Kidney epithelial cell (primary cell): Measurements from ENCODE around the gene ODF2. TPM values are rescaled to one million over a fixed set of nuclear protein-coding genes. Genes with fewer than 3 reads are reported as not detected.

Experiments used
- DNase-seq: peaks from one replicate; pipeline ENCODE4 v3.0.0-alpha.2; 2010; ENCODE audit warnings: low read depth
- H3K27me3 ChIP-seq: 2 replicates; pipeline ENCODE4 v1.6.0; 2011; ENCODE audit warnings: low read length; ENCODE audit not compliant: control insufficient read depth, insufficient read depth
- H3K36me3 ChIP-seq: 2 replicates; pipeline ENCODE4 v1.5.1; 2011; ENCODE audit warnings: low read length; ENCODE audit not compliant: control insufficient read depth, insufficient read depth
- H3K4me3 ChIP-seq: 2 replicates; pipeline ENCODE4 v1.5.1; 2011; ENCODE audit warnings: low read depth, mild to moderate bottlenecking, control low read depth, low read length
- total RNA-seq: library from RNA; depleted of rRNA; stranded (reverse); fragments of >200 nt; gene quantifications from 2 replicates; pipeline ENCODE4 v1.2.3, GENCODE V29; 2015
- TF ChIP-seq, protein P1 (sequence below): IDR thresholded peaks from 2 replicates; pipeline ENCODE4 v1.5.1; 2011; ENCODE audit warnings: mild to moderate bottlenecking, moderate library complexity, low read length, control low read depth, inconsistent platforms; ENCODE audit not compliant: insufficient read depth, poor library complexity, severe bottlenecking

ODF2 gene
- total RNA-seq, 1 donor from 2014 or later, result 24.9 TPM

DNA sequence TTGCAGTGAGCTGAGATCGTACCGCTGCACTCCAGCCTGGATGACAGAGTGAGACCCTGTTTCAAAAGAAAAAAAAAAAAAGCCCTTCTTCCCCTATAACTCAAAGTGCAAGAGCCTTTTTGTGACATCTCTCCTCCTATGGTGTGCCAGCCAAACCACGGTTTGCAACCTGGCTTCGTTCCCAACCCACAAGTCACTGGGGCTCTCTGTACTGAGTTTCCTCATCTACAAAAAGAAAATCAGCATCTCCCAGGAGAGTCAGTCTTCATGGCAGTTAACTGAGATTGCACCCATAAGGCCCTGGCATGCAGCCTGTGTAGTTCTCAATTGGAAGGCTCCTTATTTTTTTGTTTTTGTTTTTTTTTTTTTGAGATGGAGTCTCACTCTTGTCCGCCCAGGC lies 14.8 kb downstream of the ODF2 start:
- H3K4me3 ChIP-seq, result no peak overlapping the region
- TF ChIP-seq, protein P1, sequence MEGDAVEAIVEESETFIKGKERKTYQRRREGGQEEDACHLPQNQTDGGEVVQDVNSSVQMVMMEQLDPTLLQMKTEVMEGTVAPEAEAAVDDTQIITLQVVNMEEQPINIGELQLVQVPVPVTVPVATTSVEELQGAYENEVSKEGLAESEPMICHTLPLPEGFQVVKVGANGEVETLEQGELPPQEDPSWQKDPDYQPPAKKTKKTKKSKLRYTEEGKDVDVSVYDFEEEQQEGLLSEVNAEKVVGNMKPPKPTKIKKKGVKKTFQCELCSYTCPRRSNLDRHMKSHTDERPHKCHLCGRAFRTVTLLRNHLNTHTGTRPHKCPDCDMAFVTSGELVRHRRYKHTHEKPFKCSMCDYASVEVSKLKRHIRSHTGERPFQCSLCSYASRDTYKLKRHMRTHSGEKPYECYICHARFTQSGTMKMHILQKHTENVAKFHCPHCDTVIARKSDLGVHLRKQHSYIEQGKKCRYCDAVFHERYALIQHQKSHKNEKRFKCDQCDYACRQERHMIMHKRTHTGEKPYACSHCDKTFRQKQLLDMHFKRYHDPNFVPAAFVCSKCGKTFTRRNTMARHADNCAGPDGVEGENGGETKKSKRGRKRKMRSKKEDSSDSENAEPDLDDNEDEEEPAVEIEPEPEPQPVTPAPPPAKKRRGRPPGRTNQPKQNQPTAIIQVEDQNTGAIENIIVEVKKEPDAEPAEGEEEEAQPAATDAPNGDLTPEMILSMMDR, result no peak
- no peaks in the 10 kb centered on the region for H3K27me3 ChIP-seq
- DNase-seq, result no peak
- peaks cover 2% of the 10 kb centered on the region for H3K36me3 ChIP-seq

DNA sequence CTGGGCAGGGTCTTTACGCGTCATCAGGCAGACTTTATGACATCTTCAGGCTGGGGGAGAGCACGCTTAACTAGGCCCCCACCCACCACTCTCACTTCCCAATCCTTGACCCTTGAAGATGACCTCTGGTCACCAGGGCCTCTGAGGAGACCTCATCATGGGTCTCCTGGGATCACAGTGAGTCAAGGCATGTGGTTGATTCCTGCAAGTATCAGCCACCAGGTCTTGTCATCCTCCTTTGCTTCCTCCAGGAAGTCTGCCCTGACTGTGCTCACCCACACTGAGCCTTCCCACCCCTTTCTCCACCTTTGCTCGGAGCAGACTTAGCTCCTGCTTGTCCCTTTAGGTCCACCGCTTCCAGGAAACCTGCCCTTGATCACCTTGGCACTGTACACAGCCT lies 17.3 kb downstream of the ODF2 start:
- TF ChIP-seq, protein P1, result no peak
- peaks cover 2% of the 10 kb centered on the region for H3K36me3 ChIP-seq
- H3K4me3 ChIP-seq, result no peak overlapping the region
- DNase-seq, result no peak
- H3K27me3 ChIP-seq, result no peaks in the 10 kb centered on the region

DNA sequence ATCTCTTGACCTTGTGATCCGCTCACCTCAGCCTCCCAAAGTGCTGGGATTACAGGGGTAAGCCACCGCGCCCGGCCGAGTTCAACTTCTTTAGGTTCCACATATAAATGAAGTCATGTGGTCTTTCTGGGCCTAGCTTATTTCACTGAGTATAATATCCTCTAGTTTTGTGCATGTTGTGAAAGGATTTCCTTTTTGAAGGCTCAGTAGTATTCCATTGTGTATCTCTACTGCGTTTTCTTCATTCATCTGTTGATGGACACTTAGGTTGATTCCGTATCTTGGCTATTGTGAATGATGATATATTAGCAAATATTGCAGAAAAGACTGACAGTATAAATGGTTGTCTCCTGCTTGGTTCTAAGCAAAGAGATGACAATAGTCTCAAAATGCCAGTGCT lies 20.1 kb downstream of the ODF2 start:
- Histone ChIP-seq H3K27me3 (no peaks in the 10 kb centered on the region), H3K36me3 (peaks cover 2% of the 10 kb centered on the region), H3K4me3 (no peak overlapping the region)
- no peak for DNase-seq
- TF ChIP-seq, protein P1, result no peak

DNA sequence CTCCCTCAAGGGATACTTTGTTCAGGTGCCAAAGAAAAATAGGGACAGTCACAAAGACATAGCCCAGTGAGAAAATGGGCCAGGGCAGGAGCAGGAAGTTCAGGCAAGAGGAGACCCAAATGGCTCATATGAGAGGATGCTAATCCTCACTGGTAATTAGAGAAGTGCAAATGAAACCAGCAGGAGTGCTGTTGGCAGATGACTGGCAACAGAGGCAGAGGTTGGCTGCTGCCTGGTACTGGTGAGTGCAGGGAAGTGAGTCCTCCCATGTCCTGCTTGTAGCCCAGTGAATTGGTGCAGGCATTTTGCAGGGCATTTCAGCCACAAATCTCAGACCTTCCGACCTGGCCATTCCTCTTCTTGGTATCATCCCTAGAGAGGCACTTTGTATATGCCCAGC lies 23.5 kb downstream of the ODF2 start:
- TF ChIP-seq, protein P1, result no peak
- no peak for DNase-seq
- H3K4me3 ChIP-seq, result no peak overlapping the region
- no peaks in the 10 kb centered on the region for H3K36me3 ChIP-seq
- no peaks in the 10 kb centered on the region for H3K27me3 ChIP-seq

DNA sequence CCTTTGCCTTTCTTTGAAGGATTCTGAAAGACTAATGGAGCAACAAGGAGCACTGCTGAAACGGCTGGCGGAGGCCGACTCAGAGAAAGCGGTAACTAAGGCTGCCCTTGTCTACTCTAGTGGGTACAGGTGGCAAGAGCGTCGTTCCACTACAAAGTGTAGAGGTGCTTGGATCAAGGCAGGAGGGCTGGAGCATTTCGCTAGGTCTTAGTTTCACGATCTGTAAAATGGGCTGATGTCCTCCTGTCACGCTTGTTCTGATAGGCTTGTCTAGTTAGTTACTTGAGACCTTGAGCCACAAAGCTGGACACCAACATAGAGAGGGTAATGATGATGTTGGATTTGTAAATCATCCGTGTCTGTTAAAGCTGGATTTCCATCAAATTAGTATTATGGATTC lies 25.8 kb downstream of the ODF2 start:
- no peak for DNase-seq
- TF ChIP-seq, protein P1, result no peak
- no peaks in the 10 kb centered on the region for H3K36me3 ChIP-seq
- no peaks in the 10 kb centered on the region for H3K27me3 ChIP-seq
- no peak overlapping the region for H3K4me3 ChIP-seq

DNA sequence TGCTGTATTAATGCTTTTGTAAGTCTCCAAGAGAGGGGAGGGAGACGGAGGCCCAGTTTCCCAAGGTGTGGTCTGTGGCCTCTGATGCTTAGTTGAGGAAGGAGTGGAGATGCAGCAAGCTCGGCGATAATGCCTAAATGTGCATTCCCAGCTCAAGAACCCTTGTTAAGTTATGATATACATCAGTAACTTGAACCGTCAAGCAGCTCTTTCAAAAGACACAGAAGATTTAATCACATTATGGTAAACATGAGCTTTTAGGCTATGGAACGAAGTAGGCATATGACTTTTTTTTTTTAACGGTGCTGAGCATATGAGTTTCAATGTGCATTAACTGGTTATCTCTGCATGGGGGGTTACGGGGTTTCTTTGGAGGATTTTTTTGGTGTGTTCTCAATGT lies 26.4 kb downstream of the ODF2 start:
- Histone ChIP-seq H3K27me3 (no peaks in the 10 kb centered on the region), H3K36me3 (no peaks in the 10 kb centered on the region), H3K4me3 (no peak overlapping the region)
- TF ChIP-seq, protein P1, result no peak
- DNase-seq, result no peak
